Cortex of kidney (tissue), 1 donor: Measurements from ENCODE around the gene DCAF10.
"Not testable (repeated sequence)": the region's sequence is repeated elsewhere in the genome, so short reads cannot be mapped to it uniquely, and the experiment has no call there.

Source experiments
- DNase-seq: peaks from one replicate; lab custom pipeline; 2025; lab: John Stamatoyannopoulos, UW

Gene DCAF10

DNA sequence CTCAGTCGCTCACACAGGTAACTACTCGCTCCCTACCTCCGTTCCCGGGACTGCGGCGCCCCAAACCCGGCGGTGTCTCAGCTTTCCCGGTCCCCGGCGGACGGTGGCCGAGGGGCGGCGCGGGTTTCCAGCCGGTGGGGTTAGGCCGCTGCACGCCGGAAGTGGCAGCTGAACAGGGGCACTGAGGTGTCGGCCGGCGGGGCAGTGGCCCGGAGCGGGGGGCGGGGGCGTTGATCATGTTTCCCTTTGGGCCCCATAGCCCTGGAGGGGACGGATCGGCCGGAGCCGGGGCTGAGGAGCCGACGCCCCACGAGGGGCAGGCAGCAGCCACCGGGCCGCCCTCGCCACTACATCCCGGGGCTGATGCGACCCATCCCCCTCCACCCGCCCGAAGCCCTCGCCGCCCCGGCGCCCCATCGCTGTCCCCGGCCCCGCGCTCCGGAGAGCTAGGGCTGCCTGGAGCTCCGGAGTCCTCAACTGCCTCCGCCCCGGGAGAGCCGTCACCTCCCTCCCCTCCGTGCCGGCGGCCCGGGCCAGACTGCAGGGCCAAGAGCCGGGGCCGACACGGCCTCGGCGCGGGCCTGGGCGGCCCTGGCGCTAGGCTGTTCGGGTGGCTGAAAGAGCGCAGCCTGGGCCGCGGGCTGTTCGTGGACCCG lies at the start of gene DCAF10:
Gene DCAF10, plus strand, starts transcription at position 167 of the 656 bp plus-strand sequence. Its CDS starts 70 bp downstream, at position 237.
- DNase-seq, result peak; percentile 42

DNA sequence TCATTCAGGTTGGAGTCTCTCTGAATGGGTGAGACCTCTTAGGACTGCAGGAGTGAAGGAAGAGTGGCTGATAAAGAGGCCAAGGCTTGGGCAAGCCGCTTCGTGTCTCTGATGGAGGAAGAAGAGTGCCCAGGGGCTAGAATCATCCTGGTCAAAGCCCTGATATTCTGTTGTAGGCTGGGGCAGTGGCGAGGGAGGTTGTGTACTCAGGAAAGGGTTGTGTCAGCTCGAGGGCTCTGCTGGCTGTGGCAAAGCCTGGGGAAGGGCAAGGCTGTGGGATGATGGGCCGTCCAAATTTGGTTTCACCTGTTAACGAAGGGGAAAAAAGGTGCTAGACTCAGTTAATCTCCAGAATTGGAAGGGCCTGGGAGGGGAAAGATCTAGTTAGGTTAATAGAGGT lies 49.4 kb upstream of the DCAF10 start:
- DNase-seq, result no peak

DNA sequence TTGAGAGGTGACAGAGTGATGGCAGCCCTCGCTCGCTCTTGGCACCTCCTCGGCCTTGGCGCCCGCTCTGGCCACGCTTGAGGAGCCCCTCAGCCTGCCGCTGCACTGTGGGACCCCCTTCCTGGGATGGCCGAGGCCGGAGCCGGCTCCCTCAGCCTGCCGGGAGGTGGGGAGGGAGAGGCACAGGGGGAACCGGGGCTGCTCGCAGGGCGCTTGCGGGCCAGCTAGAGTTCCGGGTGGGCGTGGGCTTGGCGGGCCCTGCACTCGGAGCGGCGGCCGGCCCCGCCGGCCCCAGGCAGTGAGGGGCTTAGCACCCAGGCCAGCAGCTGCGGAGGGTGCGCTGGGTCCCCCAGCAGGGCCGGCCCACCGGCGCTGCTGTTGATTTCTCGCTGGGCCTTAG lies 48.9 kb upstream of the DCAF10 start:
- not testable (repeated sequence) for DNase-seq

DNA sequence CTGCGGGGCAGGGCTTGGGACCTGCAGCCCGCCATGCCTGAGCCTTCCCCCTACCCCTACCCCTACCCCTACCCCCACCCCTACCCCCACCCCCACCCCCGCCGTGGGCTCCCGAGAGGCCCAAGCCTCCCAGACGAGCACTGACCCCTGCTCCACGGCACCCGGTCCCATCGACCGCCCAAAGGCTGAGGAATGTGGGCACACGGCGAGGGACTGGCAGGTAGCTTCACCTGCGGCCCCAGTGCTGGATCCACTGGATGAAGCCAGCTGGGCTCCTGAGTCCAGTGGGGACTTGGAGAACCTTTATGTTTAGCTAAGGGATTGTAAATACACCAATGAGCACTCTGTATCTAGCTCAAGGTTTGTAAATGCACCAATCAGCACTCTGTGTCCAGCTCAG lies 48.5 kb upstream of the DCAF10 start:
- not testable (repeated sequence) for DNase-seq

DNA sequence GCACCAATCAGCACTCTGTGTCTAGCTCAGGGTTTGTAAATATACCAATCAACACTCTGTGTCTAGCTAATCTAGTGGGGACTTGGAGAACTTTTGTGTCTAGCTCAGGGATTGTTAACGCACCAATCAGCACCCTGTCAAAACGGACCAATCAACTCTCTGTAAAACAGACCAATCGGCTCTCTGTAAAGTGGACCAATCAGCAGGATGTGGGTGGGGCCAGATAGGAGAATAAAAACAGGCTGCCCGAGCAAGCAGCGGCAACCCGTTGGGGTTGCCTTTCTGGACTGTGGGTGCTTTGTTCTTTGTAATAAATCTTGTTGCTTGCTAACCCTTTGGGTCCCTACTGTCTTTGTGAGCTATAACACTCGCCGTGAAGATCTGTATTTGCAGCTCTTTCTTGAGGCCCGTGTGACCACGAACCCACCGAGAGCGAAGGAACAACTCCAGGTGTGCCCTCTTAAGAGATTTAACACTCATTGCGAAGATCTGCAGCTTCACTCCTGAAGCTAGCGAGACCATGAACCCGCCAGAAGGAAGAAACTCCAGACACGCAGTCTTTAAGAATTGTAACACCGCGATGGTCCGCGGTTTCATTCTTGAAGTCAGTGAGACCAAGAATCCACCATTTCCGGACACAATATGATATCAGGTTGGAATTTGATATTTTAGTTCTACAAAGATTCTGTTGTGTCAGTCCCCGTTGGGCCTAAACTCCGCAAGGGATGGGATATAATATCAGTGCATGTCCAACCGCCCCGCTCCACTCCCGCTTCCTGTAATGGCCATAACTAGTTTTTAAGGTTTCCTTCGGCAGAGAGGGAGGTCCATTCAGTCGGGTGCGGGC lies 47.7 kb upstream of the DCAF10 start:
- DNase-seq, result no peak

DNA sequence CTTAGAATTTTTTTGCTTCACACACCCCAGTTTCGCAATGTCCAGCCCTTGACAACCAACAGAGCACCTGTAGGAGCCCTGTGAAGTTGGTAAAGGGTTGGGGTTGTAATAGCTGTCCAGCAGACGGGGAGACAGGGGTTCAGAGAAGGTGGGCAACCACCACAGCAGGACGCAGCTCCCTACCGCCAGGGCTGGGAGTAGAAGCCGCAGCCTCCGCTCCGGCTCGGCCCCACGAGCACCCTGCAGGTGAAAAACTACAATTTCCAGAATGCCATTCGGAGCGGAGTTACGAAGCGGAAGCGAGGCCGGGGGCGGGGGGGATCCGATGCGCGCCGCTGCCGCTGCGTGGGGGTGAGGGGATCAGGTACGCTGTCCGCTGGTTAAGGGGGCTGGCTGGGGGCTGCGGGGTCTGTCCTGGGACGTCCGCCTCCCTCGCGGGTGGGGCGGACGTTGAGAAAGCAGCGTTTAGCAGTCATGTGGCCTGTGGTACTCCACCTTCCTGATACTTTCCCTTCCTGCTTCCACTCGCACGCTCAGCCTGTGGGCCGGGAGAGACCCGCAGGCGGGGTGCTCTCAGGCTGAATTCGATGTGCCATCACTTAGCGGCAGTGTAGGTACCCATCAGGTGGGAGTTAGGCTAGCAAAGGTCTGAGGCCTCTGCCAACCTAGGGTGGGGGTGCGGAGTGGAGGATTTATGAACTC lies 47.0 kb upstream of the DCAF10 start, which contains the start of gene TRMT10B:
Gene TRMT10B, plus strand, starts transcription at position 317 of the 702 bp plus-strand sequence. CDS start 8,127 bp downstream, outside the sequence.
- no peak for DNase-seq

DNA sequence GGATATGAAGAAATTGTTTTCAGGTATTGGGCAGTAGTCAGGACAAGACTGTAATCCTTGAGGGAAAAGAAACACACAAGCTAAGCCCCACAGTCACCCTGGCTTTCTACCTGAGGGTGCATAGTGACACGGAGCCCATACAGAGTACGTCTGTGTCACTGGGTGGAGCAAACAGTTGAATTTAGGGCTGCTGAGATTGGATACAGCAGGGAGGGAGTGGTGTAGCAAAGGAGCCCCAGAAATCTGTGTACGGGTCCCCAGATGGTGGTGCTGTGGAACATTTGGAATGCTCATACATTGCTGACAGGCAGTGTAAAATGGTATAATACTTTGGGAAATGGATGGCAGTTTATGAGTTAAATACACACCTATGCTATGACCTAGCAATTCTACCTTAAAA lies 41.9 kb upstream of the DCAF10 start:
- DNase-seq, result no peak

DNA sequence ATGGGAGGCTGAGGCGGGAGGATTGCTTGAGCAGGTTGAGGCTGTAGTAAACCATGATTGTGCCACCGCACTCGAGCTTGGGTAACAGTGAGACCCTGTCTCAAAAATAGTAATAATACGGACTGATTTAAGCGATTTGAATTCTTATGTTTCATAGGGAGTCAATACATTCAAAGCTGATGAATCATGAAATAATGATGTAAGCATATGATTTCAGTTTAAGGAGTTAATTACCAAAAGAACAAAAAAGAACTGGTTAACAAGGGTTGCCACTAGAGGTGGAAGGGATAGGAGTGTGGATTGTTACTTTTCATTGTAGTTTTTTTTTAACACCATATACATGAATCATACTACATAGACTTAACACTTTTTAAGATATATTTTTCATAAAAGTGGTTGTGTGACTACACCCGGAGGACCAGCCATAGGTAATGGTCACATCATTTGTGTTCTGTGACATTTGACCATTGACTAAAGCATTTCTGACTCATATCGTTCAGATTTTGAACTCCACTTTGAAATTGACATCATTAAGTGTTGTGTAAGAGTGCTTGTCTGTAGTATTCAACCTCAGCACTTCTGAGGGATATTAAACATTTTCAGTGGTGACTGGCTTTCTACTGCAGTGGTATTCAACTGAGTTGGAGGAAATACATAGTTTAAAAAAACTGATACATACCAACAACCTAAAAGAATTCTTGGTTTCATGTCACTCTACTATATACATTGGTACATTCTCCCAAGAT lies 40.0 kb upstream of the DCAF10 start:
- DNase-seq, result no peak

DNA sequence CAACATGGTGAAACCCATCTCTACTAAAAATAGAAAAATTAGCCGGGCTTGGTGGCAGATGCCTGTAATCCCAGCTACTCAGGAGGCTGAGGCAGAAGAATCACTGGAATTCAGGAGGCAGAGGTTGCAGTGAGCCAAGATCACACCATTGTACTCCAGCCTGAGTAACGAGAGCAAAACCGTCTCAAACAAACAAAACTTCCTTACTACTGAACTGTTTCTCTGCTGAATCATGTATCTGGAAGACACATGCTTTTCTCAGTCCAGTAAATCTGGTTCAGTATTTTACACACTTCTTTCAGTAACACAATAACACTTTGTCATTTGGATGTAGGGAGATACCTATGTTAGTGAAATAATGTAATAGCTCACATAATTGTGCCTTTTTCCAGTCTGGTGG lies 39.1 kb upstream of the DCAF10 start:
- no peak for DNase-seq

GRCh38 chr9:37765263-37765662 lies 35.3 kb upstream of the DCAF10 start:
- not testable (repeated sequence) for DNase-seq

DNA sequence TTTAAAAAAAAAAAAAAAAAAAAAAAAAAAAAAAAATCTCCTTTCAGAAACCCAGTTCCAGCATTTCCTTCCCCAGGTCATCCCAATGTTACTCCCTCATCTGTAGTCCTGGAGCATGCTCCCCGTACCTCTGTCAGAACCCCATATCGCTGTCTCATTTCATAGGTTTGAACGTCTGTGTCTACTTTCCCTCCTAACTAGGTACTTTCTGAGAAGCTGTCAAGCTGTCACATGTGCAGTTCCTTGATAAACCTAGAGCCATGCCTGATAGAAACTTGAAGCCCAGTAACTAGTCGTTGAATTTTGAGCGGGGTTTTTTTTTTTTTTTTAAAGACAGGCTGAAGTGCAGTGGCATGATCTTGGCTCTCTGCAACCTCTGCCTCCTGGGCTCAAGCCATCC lies 31.3 kb upstream of the DCAF10 start:
- no peak for DNase-seq

DNA sequence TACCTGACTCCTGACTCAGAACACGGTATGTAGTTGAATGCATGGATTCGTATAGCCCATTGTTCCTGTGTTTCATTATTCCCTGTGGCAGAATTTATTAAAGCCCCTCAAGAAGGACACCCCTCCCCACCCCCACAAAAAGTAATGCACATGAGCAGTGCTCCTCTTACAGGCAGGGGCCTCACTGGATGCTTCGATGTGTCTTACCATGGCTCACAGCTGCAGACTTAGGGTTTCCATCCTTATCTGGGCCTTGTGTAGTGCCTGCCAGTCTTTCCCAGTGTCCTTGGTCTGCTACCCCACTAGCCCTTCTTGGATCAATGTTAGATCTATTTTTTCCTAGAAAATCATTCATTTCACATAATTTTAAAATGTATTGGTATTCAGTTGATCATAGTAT lies 30.6 kb upstream of the DCAF10 start:
- no peak for DNase-seq

DNA sequence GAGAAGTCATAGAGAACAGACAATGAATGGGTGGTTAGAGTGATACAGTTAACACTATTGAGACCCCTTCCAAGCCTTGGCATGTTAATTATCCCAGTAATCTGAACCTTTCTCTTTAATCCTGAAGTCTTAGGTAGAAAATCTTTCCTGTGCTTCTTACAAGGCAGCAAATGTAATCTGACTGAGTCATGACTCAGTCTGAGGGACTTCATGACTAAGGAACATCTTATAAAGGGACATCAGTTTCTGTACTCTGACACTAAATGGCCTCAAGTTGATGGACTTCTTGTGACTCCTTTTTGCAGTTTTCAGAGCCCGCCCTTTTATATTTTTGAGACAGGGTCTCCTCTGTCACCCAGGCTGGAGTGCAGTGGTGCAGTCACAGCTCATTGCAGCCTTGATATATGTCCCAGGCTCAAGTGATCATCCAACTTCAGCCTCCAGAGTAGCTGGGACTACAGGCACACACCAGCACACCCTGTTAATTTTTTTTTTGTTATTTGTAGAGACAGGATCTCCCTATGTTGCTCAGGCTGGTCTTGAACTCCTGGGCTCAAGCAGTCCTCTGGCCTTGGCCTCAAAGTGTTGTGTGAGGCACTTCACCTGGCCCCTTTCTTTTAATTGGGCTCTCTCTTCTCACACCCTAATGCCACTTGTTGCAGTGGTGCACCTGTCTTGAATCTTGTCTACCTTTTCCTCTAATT lies 25.2 kb upstream of the DCAF10 start:
- DNase-seq, result no peak

GRCh38 chr9:37776328-37776727 lies 24.3 kb upstream of the DCAF10 start:
- no peak for DNase-seq

DNA sequence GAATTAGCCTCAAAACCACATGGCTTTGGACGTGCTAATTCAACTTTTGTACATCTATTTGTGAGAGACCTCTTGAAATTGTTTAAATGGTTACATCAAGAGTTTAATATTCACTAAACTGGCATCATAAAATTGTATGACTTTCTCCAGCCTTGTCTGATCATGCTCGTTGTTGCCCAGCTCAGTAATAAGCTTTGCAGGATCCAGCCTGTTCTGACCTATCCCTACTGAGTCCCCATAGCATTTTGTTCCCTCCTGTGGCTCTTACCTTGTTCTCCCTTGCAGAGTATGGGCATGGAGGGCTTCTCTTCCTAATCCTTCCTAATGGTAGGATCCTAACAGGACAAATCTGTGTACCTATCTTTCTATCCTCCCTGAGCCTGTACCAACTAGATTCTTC lies 22.1 kb upstream of the DCAF10 start:
- DNase-seq, result no peak

GRCh38 chr9:37784291-37784615 lies 16.3 kb upstream of the DCAF10 start:
- DNase-seq, result no peak

DNA sequence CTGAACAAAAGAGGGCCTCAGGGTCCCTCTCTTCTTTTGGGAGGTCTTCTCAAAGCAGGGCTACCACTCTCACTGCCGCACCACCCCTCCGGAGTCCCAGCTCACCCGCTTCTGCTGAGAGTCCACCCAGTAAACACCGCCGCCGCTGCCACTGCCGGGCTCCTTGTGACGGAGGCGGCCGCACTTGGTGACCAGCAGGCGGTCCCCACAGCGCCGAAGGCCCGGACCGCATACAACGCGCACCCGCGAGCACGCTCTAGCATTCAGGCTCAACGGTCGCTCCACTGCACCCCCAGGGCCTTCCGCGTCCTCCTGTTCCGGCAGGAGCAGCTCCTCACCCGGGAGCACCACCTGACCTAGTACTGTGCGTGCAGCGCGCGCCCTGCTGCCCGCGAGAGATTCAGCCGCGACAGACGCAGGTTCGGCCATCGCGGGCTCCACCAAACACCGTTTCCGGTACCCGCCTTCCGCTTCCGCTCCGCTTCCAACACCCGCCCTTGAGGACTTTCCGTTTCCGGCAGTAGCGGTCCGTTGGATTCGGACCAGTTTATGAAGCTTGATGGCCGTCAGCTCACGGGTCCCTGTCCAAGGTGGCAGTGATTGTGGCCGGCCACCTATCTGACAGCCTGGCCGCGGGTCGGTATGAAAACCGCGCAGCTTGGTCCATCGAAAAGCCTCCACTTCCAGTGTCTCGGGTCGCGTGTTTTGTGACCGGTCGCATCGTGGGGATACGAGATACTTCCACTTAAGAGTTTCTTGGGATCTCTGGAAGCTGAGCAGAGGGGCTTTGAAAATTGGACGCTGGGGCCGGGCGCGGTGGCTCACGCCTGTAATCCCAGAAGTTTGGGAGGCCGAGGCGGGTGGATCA lies 15.7 kb upstream of the DCAF10 start, which contains the start of gene EXOSC3:
Gene EXOSC3, minus strand, starts transcription at position 449 of the 868 bp plus-strand sequence. Its CDS starts 20 bp downstream, at position 429.
- no peak for DNase-seq

DNA sequence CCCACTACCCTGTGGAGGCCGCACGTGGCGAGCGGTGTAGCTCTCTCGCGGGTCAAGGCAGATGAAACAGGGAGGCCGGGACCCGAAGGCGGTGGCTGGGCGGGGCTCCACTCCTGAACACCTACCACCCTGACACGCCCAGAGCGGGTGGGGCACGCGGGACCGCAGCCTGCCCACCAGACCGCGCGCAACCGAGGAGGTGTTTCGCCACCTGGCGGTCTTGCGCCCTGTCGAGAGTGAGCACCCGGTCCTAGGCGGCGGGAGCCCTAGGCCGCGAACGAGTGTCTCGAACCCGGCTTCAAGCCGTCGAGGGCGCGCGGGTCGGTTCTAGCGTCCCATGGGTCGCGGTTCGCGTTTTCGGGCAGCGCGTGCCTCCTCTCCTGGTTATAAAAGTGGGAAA lies 13.5 kb upstream of the DCAF10 start:
- no peak for DNase-seq

- no peak for DNase-seq
Measured at GRCh38 chr9:37788332-37788731, 12.3 kb upstream of the DCAF10 start.

GRCh38 chr9:37790096-37790495 lies 10.5 kb upstream of the DCAF10 start:
- DNase-seq, result no peak
